GM18909 (cell line): ENCODE data around the gene HIVEP2.
"Not testable (repeated sequence)": the region's sequence is repeated elsewhere in the genome, so short reads cannot be mapped to it uniquely, and the experiment has no call there.

Experiments used
- ATAC-seq: cut with Tn5 transposase; IDR thresholded peaks from one replicate; pipeline ENCODE4 v1.9.1; 2021; ENCODE audit warnings: mild to moderate bottlenecking; ENCODE audit not compliant: unreplicated experiment, poor library complexity

The HIVEP2 gene, protein sequence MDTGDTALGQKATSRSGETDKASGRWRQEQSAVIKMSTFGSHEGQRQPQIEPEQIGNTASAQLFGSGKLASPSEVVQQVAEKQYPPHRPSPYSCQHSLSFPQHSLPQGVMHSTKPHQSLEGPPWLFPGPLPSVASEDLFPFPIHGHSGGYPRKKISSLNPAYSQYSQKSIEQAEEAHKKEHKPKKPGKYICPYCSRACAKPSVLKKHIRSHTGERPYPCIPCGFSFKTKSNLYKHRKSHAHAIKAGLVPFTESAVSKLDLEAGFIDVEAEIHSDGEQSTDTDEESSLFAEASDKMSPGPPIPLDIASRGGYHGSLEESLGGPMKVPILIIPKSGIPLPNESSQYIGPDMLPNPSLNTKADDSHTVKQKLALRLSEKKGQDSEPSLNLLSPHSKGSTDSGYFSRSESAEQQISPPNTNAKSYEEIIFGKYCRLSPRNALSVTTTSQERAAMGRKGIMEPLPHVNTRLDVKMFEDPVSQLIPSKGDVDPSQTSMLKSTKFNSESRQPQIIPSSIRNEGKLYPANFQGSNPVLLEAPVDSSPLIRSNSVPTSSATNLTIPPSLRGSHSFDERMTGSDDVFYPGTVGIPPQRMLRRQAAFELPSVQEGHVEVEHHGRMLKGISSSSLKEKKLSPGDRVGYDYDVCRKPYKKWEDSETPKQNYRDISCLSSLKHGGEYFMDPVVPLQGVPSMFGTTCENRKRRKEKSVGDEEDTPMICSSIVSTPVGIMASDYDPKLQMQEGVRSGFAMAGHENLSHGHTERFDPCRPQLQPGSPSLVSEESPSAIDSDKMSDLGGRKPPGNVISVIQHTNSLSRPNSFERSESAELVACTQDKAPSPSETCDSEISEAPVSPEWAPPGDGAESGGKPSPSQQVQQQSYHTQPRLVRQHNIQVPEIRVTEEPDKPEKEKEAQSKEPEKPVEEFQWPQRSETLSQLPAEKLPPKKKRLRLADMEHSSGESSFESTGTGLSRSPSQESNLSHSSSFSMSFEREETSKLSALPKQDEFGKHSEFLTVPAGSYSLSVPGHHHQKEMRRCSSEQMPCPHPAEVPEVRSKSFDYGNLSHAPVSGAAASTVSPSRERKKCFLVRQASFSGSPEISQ (N-terminal part only)

DNA sequence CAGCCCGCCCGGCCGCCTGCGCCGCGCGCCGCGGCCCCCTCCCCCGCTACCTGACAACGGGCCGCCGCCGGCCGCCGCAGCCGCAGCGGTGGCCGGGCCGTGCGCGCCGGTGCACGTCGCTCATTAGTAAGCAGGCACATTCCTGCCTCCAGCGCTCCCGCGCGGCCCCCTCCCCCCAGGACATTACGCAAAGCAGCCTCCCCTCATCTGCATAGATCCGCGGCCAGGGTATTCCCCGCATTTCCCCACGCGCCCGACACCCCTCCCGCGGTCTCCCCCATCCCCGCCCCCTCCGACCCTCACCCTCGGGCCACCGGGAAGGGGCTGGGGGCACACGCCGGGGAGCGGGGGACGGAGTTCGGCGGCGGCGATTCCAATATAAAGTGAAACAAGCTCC lies at the start of gene HIVEP2:
TSS of gene HIVEP2 (minus strand) at position 128 of the 397 bp plus-strand sequence. CDS start 170,438 bp downstream, outside the sequence.
- peak; percentile 25 for ATAC-seq

DNA sequence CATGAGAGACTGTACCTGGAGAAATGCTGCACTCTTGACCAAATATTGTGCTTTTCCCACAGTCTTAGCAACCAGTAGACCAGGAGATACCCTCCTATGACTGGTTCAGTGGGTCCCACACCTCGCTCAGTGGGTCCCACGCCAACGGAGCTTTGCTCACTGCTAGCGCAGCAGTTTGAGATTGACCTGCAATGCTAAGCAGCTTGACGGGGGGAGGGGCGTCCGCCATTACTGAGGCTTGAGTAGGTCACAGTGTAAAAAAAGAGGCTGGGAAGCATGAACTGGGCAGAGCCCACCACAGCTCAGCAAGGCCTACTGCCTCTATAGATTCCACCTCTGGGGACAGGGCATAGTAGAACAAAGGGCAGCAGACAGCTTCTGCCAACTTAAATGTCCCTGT lies 49.0 kb upstream of the HIVEP2 start:
- ATAC-seq, result no peak

DNA sequence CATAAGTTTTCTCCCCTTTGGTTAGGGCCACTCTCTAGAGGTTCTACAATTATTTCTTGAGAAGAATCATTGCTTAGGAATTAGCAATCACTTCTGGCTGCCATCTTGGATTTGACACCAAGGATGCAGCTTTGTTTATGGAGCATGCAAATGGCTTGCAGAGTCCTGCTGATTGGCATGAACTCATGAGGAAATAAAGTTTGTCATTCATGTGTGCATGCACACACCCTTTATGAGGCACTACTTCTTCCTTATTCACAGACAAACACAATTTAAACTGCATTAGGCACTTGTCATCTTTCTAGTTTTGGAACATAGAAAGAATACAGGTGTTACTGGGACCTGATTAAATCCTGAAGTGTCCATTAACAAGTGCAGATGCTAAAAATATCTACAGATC lies 42.5 kb upstream of the HIVEP2 start:
- no peak for ATAC-seq

DNA sequence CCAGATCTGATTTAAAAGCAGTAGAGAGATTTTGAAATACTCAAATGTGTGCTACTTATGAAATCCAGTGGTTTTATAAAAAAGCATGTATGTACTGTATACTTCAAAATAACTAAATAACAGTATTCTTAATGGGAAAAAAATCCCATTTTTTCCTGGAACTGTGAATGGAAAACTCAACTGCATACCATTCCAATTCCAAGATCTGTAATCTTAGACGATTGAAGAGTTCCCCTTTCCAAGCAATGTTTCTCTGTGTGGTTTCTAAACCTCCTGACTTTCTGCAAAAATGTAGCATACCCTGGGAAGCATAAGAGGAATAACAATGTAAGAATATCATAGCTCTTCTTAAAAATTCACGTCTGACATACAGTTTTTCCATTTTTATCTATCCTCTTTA lies 40.3 kb upstream of the HIVEP2 start:
- no peak for ATAC-seq

DNA sequence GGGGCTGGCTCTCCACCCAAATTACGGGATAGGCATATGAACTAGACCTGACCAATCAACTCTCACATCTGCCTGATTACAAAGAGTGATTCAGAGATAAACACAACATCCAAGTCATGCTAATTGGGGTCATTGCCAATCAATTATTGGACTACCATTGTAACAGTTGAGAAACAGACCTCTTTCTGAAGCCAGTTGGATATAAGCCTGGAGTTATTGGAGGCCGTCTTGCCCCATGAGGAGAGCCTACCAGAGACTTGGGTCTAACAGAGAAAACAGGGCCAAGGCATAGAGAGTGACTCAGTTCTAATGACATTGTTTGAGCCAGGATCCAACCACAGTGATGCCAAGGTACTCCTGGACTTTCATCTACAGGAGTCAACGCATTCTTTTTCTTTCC lies 39.4 kb upstream of the HIVEP2 start:
- ATAC-seq, result no peak

DNA sequence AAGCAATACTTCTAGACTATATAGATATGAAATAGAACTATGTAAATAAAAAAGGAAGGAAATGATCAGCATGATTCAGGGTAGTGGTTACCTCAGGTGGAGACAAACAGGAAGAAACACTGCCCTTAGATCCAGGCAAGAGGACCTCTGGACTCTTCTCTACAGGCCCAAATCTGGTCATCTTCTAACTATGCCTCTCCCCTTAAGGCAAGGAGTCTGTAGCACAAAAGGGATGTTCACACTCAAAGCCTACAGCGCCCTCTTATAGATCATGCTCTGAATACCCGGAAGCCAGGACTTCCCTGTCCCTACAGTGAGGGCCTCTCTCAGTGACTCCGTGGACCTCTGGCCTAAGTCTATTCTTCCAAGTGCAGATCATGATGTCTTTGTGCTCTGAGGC lies 30.4 kb upstream of the HIVEP2 start:
- no peak for ATAC-seq

DNA sequence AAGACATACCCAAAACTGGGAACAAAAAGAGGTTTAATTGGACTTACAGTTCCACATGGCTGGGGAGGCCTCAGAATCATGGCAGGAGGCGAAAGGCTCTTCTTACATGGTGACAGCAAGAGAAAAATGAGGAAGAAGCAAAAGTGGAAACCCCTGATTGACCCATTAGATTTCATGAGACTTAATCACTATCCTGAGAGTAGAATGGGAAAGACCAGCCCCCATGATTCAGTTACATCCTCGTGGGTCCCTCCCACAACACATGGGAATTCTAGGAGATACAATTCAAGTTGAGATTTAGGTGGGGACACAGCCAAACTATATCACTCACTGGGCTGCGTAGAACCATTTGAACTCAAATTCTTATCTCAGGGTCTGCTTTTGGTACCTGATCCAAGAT lies 26.0 kb upstream of the HIVEP2 start:
- not testable (repeated sequence) for ATAC-seq

DNA sequence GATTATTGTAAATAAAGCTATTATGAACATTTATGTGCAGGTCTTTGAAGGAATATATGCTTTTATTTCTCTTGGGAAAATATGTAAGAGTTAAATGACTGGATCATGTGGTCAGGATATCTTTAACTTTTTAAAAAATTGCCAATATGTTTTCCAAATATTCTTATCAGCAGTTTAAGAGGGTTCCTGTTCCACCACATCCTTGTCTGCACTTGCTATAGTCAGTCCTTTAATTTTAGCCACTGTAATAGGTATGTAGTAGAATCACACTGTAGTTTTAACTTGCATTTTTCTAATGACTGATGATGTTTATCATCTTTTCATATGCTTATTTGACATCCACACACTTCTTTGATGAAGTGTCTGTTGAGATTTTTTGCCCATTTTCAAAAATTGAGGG lies 23.6 kb upstream of the HIVEP2 start:
- ATAC-seq, result no peak

DNA sequence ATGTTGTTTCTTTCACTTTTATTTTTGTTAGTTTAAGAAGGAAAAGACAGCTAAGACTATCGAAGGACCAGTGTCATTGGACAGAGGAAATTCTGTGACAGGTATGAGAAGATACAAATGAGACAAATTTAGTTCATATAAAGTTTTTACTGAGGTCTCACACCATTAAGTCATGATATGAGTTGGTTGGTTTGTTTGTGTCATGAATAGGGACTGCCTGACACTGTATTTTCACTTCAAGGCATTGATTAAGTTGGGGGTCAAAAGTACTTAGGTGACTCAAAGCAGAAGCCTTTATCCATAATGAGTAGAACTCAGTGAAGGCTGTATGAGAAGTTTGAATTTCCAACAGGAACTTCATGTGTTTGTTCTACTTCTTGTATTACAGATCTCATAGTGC lies 21.3 kb upstream of the HIVEP2 start:
- no peak for ATAC-seq

DNA sequence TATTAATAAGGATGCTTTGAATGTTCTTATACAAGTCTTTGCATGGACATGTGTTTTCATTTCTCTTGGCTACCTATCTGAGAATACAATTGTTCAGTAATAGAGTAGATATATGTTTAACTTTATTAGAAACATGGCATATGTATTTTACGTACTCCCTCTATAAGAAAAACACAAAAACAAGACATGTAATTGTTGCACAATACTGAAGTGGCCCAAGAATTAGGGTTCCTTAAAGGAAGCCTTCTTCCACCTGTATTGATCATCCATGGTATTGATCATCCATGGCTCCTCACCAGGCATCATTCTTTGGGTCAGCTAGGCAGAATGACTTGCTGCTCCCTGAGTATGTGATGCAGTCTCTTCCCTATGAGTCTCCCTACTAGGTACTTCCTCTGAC lies 20.2 kb upstream of the HIVEP2 start:
- ATAC-seq, result no peak

DNA sequence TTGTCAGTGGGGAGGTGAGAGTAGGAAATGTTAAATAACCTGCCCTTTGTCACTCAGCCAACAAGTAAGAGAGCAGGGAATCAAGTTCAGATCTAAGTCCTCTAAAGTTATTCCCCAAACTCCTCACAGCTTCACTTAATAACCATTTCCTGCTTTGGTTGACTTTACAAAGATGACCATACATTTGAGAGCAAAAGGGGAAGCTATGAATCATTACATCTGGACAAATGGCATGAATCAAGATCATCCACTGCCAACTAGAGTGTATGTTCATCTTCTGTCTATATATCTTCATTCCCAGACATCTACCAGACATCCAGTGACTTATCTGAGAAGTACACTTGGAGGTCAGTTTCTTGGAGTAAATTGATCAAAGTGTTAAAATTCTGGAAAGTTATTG lies 15.1 kb upstream of the HIVEP2 start:
- no peak for ATAC-seq

DNA sequence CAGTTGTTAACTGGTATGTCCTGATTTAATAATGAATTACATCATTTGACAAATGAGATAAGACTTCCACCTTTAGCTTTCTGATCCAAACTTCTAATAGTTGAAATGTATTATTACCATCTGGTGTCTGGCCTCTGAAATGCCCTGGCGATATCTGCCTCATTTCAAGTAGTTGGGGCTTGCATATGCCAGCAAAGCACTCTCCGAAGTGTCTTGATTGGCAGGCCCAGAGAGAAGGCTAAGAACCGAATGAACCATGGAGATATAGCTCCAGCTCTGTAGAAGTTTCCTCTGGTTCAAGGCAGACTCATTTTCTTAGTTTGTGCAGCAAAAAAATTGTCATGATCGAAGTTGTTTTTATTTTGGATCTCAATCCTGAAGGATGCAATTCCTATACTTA lies 13.4 kb upstream of the HIVEP2 start:
- no peak for ATAC-seq

DNA sequence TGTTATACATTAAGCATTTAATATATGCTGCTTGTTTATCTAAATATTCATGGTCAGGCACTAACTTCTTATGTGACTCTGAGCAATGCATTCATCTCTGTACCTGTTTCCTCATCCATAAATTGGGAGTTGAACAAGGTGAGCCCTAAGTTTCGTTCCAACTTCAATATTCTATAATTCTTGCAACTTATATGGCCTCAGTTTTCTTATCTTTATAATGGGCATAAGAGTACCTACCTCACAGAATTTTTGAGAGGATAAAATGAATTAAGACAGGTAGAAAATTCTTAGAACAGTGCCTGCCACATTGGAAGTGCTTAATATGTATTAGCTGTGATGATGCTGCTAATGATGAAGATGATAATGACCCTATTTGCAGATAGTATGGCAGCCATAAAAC lies 11.8 kb upstream of the HIVEP2 start:
- ATAC-seq, result no peak

DNA sequence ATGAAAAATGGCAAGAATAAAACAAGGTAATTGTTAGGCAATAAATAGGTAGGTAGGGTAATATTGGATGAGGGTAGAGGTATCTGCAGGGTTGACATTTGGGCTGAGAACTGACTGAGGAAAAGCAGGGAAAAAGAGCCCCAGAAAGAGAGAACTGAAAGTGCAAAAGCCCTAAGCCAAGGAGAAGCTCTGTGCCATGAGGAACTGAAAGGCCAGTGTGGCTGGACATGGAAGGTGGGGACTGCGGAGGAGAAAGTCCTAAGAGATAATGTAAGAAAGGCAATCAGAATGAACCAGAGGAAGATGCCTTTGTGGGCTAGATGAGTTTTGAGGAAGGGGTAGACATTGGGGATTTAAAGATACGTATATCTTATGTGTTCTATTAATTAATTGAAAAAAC lies 9.9 kb upstream of the HIVEP2 start:
- ATAC-seq, result no peak

DNA sequence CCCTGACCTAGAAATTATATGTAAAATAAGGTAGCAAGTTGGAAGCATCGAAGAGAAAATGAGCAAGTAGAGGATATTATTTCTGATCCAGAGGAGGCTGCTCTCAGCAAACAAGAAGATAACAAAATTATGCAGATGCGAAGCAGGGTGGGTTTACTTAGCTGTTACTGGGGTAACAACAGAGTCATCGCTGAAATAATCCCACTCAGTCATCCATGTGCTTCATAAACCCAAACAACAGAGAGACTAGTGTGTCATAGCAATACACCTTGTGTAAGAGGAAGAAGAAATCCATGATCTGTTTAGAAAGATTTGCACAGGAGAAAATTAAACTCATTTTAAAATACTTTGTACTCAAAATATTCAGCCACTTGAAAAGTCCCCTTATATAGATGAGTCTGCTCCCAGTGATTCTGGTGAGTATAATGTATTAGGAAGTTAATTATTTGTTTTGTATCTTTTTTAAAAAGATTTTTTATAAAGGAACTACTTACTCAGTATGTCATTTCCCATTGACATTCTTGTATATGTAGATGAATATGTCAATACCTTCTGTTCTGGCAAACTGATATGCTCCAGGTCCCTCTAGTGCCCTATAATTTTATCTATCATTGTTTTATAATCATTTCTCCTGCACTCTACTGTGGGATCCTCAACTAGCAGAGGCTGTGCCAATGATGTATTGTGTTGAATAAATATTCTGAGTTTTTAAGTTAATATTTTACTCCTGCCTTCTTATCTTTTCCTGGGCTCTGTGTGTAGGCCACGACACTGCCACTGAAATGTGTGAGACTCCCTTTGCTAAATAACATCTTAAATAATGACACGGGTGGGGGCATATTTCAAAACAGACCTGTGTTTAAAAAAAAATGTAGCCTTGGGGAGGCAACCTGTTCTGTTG lies 8.6 kb upstream of the HIVEP2 start:
- no peak for ATAC-seq

DNA sequence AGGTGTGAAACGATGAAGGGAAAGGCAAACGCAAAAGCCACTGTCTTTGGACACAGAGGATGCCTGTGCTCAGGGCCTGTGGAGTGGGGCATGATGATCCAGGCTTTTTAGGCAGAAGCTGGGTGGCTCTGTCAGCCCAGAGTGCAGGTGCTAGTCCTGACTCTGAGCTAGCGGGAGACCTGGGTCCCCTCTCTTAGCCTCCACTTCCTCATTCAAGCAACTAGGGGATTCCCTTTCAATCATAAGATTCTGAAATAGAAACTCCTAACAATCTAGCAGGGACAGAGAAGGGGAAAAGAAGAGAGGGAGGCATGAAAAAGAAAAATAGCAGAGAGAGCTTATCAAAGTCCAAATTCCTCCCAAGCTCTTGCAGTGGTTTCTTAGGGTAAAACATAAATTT lies 7.6 kb upstream of the HIVEP2 start:
- ATAC-seq, result peak; percentile 79

DNA sequence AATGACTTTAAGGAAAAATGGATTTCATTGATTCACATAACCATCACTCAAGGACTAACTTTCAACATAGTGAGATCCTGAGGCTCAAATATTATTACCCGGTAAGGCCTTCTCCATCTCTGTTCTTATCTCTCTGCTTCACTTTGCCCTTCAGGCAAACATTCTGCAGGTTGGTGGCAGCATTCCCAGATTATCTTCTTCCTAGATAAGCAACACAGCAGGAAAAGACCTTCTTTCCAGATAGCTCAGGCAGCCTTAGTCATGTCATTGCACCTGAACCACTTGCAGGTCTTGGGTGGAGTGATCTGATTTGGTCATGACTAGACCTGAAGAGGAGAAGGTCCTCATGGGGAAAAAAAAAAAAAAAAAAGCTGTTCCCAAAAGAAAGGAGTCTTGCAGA lies 5.3 kb upstream of the HIVEP2 start:
- no peak for ATAC-seq

DNA sequence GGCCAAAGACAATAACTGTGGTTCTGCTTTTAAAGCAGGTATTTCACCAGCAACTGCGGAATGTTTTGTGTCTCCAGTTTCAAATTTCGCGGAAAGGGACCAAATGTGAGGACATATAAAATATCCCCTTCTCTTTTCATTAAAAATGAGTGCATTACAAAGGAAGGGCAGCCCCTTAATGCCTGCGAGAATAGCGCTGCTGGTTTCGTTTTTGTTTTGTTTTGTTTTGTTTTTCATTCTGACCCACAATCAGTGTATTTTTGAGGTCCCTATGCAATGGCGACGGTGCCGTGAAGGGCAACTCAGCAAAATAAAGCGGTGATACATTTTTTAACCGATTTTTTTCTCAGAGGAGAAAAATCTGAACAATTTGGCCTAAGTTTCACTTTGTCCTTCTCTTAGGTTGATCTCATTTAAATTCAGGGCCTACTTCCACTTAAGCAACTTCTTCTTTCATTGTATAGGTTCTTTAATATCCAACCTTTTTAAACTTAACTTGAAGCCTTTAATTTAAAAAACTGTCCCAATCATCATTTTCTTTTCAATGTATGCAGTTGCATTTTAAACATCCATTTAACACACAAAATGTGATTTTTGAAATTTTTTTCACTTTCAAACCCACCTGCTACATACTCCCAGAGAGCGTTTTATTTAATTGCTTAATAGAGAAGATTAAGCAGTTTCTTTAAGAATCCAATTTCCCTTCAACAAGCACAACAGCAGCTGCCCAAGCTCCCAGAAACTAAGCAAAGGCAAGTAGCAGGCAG lies 2.9 kb upstream of the HIVEP2 start:
- peak; percentile 33 for ATAC-seq

DNA sequence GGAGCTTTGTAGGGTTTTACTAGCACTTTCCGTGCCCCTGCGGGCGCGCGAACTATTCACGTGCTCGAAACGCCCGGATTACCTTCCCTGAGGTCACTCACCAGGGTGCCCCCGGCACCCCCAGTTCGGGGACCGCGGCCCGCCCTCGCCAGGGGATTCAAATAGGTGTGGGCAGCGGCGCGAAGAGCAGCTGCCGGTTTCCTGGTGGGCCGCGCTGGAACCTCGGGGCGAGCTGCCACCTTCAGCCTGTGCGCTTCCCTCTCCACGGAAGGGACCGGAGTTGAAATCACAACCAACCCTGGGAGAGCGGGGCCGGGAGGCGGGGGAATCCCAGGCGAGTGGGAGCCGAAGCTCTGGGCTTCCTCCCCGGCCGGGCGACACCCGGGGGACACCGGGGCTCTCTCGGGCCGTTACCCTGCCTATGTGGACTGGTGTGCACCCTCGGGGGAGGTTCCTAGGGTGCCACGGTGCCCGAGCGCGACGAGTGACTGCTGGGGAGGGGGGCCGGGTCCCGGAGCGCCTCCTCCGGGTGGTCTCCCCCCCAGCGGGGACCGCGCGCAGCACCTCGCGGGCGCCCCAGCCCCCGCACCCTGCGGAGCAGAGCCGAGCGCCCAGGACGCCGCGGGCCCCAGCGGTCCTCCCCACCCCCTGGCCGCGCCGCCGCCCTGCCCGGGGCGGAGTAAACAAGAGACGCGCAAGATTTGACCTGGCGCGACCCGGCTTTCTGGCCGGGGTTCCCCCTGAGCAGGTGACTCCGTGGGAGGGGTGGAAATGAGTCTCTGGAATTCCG lies 2.1 kb upstream of the HIVEP2 start:
- peak; percentile 62 for ATAC-seq
